22Rv1 (cell line): Measurements from ENCODE around the gene BMPR2.
"Not testable (repeated sequence)": the region's sequence is repeated elsewhere in the genome, so short reads cannot be mapped to it uniquely, and the experiment has no call there.

Source experiments
- H3K27ac ChIP-seq: fragments of 450-650 bp; 2 replicates; pipeline ENCODE4 v1.5.1; 2017
- ZFX ChIP-seq: fragments of 450-650 bp; IDR thresholded peaks from 2 replicates; pipeline ENCODE4 v1.6.1; 2017; ENCODE audit warnings: antibody characterized with exemption, borderline replicate concordance
- TF ChIP-seq, protein P1 (sequence below): fragments of 450-650 bp; IDR thresholded peaks from 2 replicates; pipeline ENCODE4 v1.5.1; 2017; ENCODE audit warnings: mild to moderate bottlenecking

Gene BMPR2

DNA sequence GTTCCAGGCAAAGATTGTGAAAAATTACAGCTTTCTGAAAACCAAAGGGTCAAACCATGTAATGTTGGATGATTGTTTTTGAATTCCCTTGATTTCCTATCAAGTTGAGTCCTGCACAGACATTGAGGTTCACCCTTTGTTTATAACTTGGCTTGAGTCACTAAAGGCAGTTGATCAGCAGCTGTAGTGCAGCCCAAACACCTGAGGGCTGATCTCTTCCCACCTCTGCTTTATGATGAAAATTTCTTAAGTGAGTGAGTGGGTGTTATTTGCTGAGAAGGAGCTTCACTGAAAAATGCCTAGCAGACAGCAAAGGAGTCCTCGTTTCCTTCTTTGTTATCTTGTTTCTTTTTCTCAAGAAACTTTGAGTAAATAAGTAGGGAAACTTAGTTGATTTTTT is 31.9 kb upstream of the BMPR2 start:
- no peak for TF ChIP-seq ZFX
- TF ChIP-seq, protein P1, sequence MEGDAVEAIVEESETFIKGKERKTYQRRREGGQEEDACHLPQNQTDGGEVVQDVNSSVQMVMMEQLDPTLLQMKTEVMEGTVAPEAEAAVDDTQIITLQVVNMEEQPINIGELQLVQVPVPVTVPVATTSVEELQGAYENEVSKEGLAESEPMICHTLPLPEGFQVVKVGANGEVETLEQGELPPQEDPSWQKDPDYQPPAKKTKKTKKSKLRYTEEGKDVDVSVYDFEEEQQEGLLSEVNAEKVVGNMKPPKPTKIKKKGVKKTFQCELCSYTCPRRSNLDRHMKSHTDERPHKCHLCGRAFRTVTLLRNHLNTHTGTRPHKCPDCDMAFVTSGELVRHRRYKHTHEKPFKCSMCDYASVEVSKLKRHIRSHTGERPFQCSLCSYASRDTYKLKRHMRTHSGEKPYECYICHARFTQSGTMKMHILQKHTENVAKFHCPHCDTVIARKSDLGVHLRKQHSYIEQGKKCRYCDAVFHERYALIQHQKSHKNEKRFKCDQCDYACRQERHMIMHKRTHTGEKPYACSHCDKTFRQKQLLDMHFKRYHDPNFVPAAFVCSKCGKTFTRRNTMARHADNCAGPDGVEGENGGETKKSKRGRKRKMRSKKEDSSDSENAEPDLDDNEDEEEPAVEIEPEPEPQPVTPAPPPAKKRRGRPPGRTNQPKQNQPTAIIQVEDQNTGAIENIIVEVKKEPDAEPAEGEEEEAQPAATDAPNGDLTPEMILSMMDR, result no peak
- no peak overlapping the region for H3K27ac ChIP-seq

DNA sequence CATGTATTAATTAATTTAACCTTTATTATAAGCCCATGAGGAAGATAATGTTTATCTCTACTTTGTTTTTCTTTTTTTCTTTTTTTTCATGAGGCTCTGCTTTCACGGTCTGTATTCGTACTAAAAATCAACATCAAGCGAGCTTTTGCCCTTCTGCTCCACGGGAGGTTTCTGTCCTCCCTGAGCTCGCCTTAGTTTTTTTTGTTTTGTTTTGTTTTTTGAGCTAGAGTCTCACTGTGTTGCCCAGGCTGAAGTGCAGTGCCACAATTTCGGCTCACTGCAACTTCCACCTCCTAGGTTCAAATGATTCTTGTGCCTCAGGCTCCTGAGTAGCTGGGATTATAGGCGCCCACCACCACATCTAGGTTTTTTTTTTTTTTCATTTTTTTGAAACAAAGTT is 29.9 kb upstream of the BMPR2 start:
- TF ChIP-seq, protein P1, result no peak
- TF ChIP-seq ZFX, result no peak
- H3K27ac ChIP-seq, result no peak overlapping the region

DNA sequence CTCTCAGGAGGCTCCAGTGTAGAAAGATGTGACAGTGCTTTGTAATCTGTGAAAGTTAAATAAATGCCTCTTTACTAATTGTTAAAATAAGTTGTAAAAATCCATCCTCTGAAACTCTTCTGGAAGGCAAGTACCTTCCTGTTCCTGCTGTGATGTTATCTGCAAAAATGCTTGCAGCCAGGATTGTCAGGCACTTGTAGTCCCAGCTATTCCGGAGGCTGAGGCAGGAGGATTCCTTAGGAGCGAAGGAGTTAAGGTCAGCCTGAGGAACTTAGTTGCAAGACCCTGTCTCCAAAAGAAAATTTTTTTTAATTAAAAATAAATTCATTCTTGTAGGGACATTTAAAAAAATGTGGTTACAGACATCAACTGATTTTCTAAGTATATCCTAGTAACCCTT is 22.7 kb upstream of the BMPR2 start:
- TF ChIP-seq ZFX, result no peak
- TF ChIP-seq, protein P1, result no peak
- H3K27ac ChIP-seq, result no peak overlapping the region

DNA sequence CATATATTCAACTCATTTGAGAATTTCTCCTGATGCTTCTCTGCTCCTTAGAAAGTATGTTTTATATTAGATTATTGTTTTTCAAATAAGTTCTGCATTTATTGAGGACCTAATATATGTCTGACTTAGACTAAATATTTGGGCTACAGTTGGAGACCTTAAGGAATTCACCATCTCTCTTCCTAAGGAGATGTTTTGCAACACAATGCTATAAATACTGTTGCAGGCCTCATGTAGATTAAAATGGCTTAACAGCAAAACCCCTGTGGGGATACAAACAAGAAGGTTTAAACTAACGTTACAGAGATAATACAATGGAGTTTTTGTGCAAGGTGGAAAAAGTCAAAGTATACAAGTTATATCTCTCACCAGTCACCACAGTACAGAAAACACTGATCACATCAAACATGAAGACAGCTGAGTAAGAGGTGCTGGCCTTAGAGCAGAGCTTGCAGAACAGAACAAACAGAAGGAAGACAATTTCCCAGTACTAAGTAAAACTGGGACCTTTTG is 20.1 kb upstream of the BMPR2 start:
- H3K27ac ChIP-seq, result no peak overlapping the region
- TF ChIP-seq, protein P1, result no peak
- no peak for TF ChIP-seq ZFX

DNA sequence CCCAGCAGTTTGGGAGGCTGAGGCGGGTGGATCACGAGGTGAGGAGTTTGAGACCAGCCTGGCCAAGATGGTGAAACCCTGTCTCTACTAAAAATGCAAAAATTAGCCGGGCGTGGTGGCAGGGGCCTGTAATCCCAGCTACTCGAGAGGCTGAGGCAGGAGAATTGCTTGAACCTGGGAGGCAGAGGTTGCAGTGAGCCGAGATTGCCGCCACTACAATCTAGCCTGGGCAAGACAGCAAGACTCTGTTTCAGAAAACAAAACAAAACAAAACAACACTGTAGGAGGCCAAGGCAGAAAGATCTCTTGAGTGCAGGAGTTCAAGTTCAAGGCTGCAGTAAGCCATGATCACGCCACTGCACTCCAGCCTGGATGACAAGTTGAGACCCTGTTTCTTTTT is 17.2 kb upstream of the BMPR2 start:
- H3K27ac ChIP-seq, result not testable (repeated sequence)

DNA sequence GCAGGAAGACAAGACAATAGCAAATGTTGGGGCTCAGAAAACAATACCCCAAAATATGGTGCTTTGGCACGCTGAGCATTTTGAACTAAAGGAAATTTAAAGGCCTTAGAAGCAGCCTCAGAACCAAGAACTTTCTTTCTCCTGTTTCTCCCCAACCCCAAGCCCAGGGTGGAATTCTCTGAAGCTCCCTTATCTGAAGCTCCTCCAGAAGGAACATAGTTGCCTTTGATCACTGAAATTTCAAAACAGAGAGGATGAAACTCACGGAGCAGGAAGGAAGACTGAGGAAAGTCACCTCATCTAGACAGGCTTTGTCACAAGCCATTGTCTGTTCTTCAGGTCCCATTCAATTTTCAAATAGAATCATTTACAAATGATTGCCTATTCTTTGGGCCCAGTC is 15.5 kb upstream of the BMPR2 start:
- TF ChIP-seq, protein P1, result no peak
- no peak for TF ChIP-seq ZFX
- no peak overlapping the region for H3K27ac ChIP-seq

DNA sequence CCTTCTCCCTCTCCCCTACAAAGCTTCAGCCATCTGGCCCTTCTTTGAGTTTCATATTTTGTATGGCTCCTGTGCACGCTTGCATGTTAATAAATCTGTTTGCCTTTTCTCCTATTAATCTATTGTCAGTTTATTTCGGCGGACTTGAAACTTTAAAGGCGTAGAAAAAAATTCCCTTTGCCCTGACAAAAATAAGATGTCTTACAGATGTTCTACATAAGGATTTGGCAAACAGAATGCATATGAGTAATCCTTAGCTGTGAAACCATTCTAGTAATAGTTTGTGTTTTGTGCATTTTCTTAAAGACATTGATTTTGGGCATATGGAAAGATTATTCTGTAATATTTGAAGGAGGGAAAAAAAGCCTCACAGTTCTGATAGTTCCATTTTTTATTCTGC is 15.0 kb upstream of the BMPR2 start:
- no peak overlapping the region for H3K27ac ChIP-seq
- TF ChIP-seq ZFX, result no peak
- TF ChIP-seq, protein P1, result no peak

DNA sequence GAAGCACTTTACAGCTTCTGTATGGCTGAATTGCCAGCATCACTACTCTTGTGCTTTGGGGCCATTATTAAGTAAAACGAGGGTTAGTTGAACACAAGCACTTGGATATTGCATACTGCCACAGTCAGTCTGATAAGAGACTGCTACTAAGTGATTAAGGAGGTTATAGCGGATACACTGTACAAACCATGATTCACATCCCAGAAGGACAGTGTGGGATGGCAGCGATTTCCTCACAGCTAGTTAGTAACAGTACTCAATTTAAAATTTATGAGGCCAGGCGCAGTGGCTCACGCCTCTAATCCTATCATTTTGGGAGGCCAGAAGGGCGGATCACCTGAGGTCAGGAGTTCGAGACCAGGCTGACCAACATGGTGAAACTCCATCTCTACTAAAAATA is 2.6 kb upstream of the BMPR2 start:
- H3K27ac ChIP-seq, result no peak overlapping the region
- TF ChIP-seq ZFX, result no peak
- TF ChIP-seq, protein P1, result no peak

DNA sequence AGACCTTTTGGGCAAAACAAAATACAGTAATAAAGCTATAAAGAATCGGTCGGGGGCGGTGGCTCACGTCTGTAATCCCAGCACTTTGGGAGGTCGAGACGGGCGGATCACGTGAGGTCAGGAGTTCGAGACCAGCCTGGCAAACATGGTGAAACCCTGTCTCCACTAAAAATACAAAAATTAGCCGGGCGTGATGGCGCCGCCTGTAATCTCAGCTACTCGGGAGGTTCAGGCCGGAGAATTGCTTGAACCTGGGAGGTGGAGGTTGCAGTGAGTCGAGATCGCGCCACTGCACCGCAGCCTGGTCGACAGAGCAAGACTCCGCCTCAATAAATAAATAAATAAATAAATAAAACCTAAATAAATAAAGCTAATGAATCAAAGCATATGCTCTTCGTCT is 1.7 kb upstream of the BMPR2 start:
- H3K27ac ChIP-seq, result not testable (repeated sequence)
